EL (cell line): ENCODE results near the gene TAF6.
"Not testable (repeated sequence)": the region's sequence is repeated elsewhere in the genome, so short reads cannot be mapped to it uniquely, and the experiment has no call there.

Experiments used
- DNase-seq: peaks from one replicate; pipeline ENCODE4 v3.0.0-alpha.2; 2016

The TAF6 gene

GRCh38 chr7:100152404-100152803, 33.2 kb upstream of the TAF6 start:
- DNase-seq = no peak

GRCh38 chr7:100148559-100149328, 29.6 kb upstream of the TAF6 start, which contains the start of gene LAMTOR4:
Gene LAMTOR4 (plus strand): TSS chr7:100148918. CDS start chr7:100148973, 55 bp downstream.
- peak; percentile 99 for DNase-seq

- no peak for DNase-seq
These were observed 29.0 kb upstream of the TAF6 start for GRCh38 chr7:100148225-100148558.

GRCh38 chr7:100147278-100147677, 28.1 kb upstream of the TAF6 start:
- DNase-seq = no peak

GRCh38 chr7:100146350-100146749, 27.2 kb upstream of the TAF6 start:
- DNase-seq = not testable (repeated sequence)

GRCh38 chr7:100142461-100142860, 23.3 kb upstream of the TAF6 start:
- no peak for DNase-seq

GRCh38 chr7:100141555-100141949, 22.4 kb upstream of the TAF6 start:
- no peak for DNase-seq

GRCh38 chr7:100137851-100138760, 18.9 kb upstream of the TAF6 start:
- no peak for DNase-seq

GRCh38 chr7:100132697-100133151, 13.6 kb upstream of the TAF6 start:
- DNase-seq = peak; percentile 68

- DNase-seq = no peak
These were observed 13.0 kb upstream of the TAF6 start for GRCh38 chr7:100132126-100132525.

- DNase-seq = peak; percentile 52
These were observed 11.7 kb upstream of the TAF6 start for GRCh38 chr7:100130608-100131453.

GRCh38 chr7:100130220-100130607, 11.1 kb upstream of the TAF6 start:
- DNase-seq = not testable (repeated sequence)

- DNase-seq = no peak
These were observed 9.4 kb upstream of the TAF6 start for GRCh38 chr7:100128637-100128963.

GRCh38 chr7:100127866-100128636, 8.9 kb upstream of the TAF6 start:
- DNase-seq = peak; percentile 23

- peak; percentile 87 for DNase-seq
These were observed 8.0 kb upstream of the TAF6 start, which contains the start of gene MBLAC1 for GRCh38 chr7:100126931-100127865. Gene MBLAC1 (plus strand): TSS chr7:100126967. CDS start chr7:100127396, 429 bp downstream.

GRCh38 chr7:100126239-100126930, 7.2 kb upstream of the TAF6 start:
- no peak for DNase-seq

- no peak for DNase-seq
These were observed 5.4 kb upstream of the TAF6 start for GRCh38 chr7:100124301-100125230.

GRCh38 chr7:100122568-100122967, 3.4 kb upstream of the TAF6 start:
- DNase-seq = no peak

GRCh38 chr7:100122067-100122466, 2.9 kb upstream of the TAF6 start:
- DNase-seq = no peak
